HepG2 (cell line): ENCODE data around the gene POLR1F. TPM values are rescaled to one million over a fixed set of nuclear protein-coding genes. Genes with fewer than 3 reads are reported as not detected.

Source experiments
- ATAC-seq: fragments of 200-7000 bp; cut with Tn5 transposase; 3 replicates; pipeline ENCODE4 v1.9.1; 2020; ENCODE audit warnings: mild to moderate bottlenecking, moderate library complexity
- BruUV-seq: library from RNA; stranded (reverse); fragments of 400-500 nt; replicated peaks from 2 replicates; lab custom pipeline; 2021; lab: Mats Ljungman, UMichigan
- CTCF ChIA-PET: fragments of 300-600 bp; formaldehyde crosslinking; extraction: SDS; loops from one replicate; lab custom pipeline; 2021; ENCODE audit warnings: low total read pairs, inconsistent platforms, low intra/inter-chr PET ratio; lab: Yijun Ruan, JAX
- POLR2A ChIA-PET: fragments of 350-600 bp; sonication (Branson Sonifier 250); formaldehyde crosslinking; loops from one replicate; lab custom pipeline; 2020; ENCODE audit warnings: antibody characterized with exemption, inconsistent platforms; lab: Yijun Ruan, JAX
- DNase-seq: peaks from one replicate; pipeline ENCODE4 v3.0.0-alpha.2; 2015; ENCODE audit warnings: low spot score
- FAIRE-seq: peaks from 3 replicates; lab custom pipeline; 2011; peaks lifted over from hg19 to GRCh38; lab: Jason Lieb, UNC
- H2AFZ ChIP-seq: one replicate; pipeline ENCODE4 v1.6.1; 2011; ENCODE audit warnings: low read length, inconsistent platforms
- H3K27ac ChIP-seq: fragments of 300-600 bp; 3 replicates; pipeline ENCODE4 v1.8.0; 2011; ENCODE audit warnings: mixed run types, mild to moderate bottlenecking, mixed read lengths, low read length, inconsistent platforms; ENCODE audit not compliant: insufficient read depth; ENCODE audit errors: extremely low read length
- H3K27me3 ChIP-seq, 2 experiments: fragments of 200-600 bp in 1 of 2; 2 replicates in 1 of 2; 3 replicates in 1 of 2; pipeline versions ENCODE4 v1.6.0 to v1.8.0; 2011; ENCODE audit warnings: low read length in 2 of 2, mild to moderate bottlenecking in 2 of 2, moderate library complexity in 2 of 2, inconsistent platforms in 1 of 2; ENCODE audit not compliant: insufficient read depth in 2 of 2, control insufficient read depth in 1 of 2
- H3K36me3 ChIP-seq, 2 experiments: fragments of 200-600 bp in 1 of 2; replicated peaks in 1 of 2; 2 replicates in 1 of 2; 3 replicates in 1 of 2; pipeline versions ENCODE4 v1.5.1 to v1.8.0; 2011; ENCODE audit warnings: low read length in 2 of 2, inconsistent platforms in 1 of 2; ENCODE audit not compliant: insufficient read depth in 2 of 2, control insufficient read depth in 1 of 2
- H3K4me1 ChIP-seq: 2 replicates; pipeline ENCODE4 v1.5.1; 2012; ENCODE audit warnings: low read length, inconsistent platforms; ENCODE audit not compliant: insufficient read depth
- H3K4me2 ChIP-seq: 2 replicates; pipeline ENCODE4 v1.6.0; 2011; ENCODE audit warnings: low read depth, low read length, inconsistent platforms
- H3K4me3 ChIP-seq, 3 experiments: fragments of 200-600 bp in 1 of 3; sonication (generic), shearing (Covaris generic) in 1 of 3; replicated peaks in 1 of 3; 2 replicates each; pipeline ENCODE4 v1.5.1; 2011 to 2016; ENCODE audit warnings: low read length in 3 of 3, inconsistent platforms in 2 of 3, low read depth in 2 of 3, mild to moderate bottlenecking in 2 of 3, control low read depth in 1 of 3, mixed read lengths in 1 of 3; ENCODE audit not compliant: insufficient read depth in 1 of 3
- H3K79me2 ChIP-seq: one replicate; pipeline ENCODE4 v1.6.1; 2011; ENCODE audit warnings: low read length, inconsistent platforms; ENCODE audit not compliant: insufficient read depth
- H3K9ac ChIP-seq: 2 replicates; pipeline ENCODE4 v1.6.0; 2011; ENCODE audit warnings: mild to moderate bottlenecking, low read depth, low read length, inconsistent platforms; ENCODE audit not compliant: insufficient read depth
- H3K9me3 ChIP-seq: 2 replicates; pipeline ENCODE4 v1.5.1; 2012; ENCODE audit warnings: mild to moderate bottlenecking, low read length
- H4K20me1 ChIP-seq: 2 replicates; pipeline ENCODE4 v1.6.0; 2011; ENCODE audit warnings: inconsistent platforms, mild to moderate bottlenecking, low read length, moderate library complexity; ENCODE audit not compliant: insufficient read depth
- SIN3B ChIP-seq: fragments of 150-350 bp; IDR thresholded peaks from 2 replicates; pipeline ENCODE4 v1.6.1; 2014; ENCODE audit warnings: low read length
- ZNF143 ChIP-seq: sonication (generic); formaldehyde crosslinking; IDR thresholded peaks from 2 replicates; pipeline ENCODE4 v1.4.0; 2020; ENCODE audit warnings: missing genetic modification reagents
- ZNF274 ChIP-seq: sonication (generic); formaldehyde crosslinking; IDR thresholded peaks from 2 replicates; pipeline ENCODE4 v1.5.1; 2020; ENCODE audit warnings: mild to moderate bottlenecking, missing genetic modification reagents
- ZSCAN30 ChIP-seq: sonication (generic); formaldehyde crosslinking; IDR thresholded peaks from 2 replicates; pipeline ENCODE4 v1.5.0; 2020; ENCODE audit warnings: mild to moderate bottlenecking, missing genetic modification reagents
- WGBS: methylation state at CpG from one replicate; pipeline ENCODE4 v1.1.6; 2017; ENCODE audit warnings: low lambda C conversion rate; 5-methylcytosine and 5-hydroxymethylcytosine counted together
- in situ Hi-C: cut with HindIII; loops from 2 replicates; pipeline ENCODE4 v1.10.0; 2017; ENCODE audit warnings: low pct_unique_long_range_greater_than_20kb; ENCODE audit not compliant: extremely low pct_ligation_motif_present
- intact Hi-C: fragments of 100-400 bp; cut with micrococcal nuclease; formaldehyde crosslinking; loops from one replicate; pipeline ENCODE4 v1.10.0; 2022; ENCODE audit not compliant: unreplicated experiment
- polyA plus RNA-seq, 8 experiments: library from polyadenylated mRNA; depleted of rRNA in 3 of 8; stranded (reverse) in 7 of 8; unstranded in 1 of 8; fragments of >200 nt; fragmentation: Illumina TruSeq in 4 of 8; extraction: Trizol in 4 of 8; gene quantifications; 2 replicates each; pipeline versions ENCODE4 v1.2.1 to v1.2.3, GENCODE V29; 2011 to 2016; ENCODE audit warnings: low read depth in 4 of 8, missing spikeins in 1 of 8, mixed read lengths in 1 of 8; ENCODE audit not compliant: insufficient read depth in 1 of 8
- total RNA-seq, 5 experiments: library from RNA; depleted of rRNA; stranded (reverse); fragments of >200 nt; fragmentation: Illumina TruSeq; extraction: Trizol; gene quantifications; 2 replicates each; pipeline ENCODE4 v1.2.3, GENCODE V29; 2016; ENCODE audit warnings: low read depth in 1 of 5
- TF ChIP-seq, protein P1 (sequence below): sonication (generic); formaldehyde crosslinking; IDR thresholded peaks from 2 replicates; pipeline ENCODE4 v1.4.0; 2020; ENCODE audit warnings: mild to moderate bottlenecking, missing genetic modification reagents
- TF ChIP-seq, protein P2 (sequence below): sonication (generic); formaldehyde crosslinking; IDR thresholded peaks from 2 replicates; pipeline ENCODE4 v1.5.1; 2020; ENCODE audit warnings: missing genetic modification reagents, mild to moderate bottlenecking, borderline replicate concordance
- TF ChIP-seq, protein P3 (sequence below), 2 experiments: sonication (generic) in 1 of 2; formaldehyde crosslinking in 1 of 2; IDR thresholded peaks; 2 replicates each; pipeline versions ENCODE4 v1.4.0 to v1.6.1; 2018 to 2020; ENCODE audit warnings: missing genetic modification reagents in 2 of 2, borderline replicate concordance in 1 of 2, low read depth in 1 of 2, mild to moderate bottlenecking in 1 of 2, missing biosample characterization in 1 of 2
- TF ChIP-seq, protein P4 (sequence below): sonication (generic); formaldehyde crosslinking; IDR thresholded peaks from 2 replicates; pipeline ENCODE4 v1.9.0; 2022; ENCODE audit warnings: missing genetic modification reagents, mild to moderate bottlenecking, borderline replicate concordance

POLR1F gene
- total and polyA plus RNA-seq, 2 of the 13 experiments (the other 11 are each of a cell fraction or from before 2014, with no cell fraction given), result 8.0 to 14.9 TPM

DNA sequence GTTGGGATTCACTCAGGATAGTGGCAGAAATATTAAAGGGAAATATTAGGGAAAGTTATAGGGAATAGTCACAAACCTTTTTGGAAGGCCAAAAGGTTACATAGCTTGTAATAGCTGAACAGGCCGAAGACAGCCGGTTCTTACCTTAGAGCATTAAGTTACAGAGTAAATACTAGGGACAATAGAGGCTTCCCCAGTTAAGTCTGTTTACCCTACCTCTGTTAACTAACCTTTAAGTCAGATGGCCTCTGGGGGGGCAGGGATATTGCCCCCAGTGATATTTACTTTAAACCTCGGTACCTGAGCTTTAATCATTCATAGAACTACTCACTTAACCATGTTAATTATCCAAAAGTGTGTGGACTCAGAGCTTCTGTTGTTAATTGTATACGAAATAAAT lies 7.4 kb downstream of the POLR1F start (continued):
- TF ChIP-seq, protein P1, sequence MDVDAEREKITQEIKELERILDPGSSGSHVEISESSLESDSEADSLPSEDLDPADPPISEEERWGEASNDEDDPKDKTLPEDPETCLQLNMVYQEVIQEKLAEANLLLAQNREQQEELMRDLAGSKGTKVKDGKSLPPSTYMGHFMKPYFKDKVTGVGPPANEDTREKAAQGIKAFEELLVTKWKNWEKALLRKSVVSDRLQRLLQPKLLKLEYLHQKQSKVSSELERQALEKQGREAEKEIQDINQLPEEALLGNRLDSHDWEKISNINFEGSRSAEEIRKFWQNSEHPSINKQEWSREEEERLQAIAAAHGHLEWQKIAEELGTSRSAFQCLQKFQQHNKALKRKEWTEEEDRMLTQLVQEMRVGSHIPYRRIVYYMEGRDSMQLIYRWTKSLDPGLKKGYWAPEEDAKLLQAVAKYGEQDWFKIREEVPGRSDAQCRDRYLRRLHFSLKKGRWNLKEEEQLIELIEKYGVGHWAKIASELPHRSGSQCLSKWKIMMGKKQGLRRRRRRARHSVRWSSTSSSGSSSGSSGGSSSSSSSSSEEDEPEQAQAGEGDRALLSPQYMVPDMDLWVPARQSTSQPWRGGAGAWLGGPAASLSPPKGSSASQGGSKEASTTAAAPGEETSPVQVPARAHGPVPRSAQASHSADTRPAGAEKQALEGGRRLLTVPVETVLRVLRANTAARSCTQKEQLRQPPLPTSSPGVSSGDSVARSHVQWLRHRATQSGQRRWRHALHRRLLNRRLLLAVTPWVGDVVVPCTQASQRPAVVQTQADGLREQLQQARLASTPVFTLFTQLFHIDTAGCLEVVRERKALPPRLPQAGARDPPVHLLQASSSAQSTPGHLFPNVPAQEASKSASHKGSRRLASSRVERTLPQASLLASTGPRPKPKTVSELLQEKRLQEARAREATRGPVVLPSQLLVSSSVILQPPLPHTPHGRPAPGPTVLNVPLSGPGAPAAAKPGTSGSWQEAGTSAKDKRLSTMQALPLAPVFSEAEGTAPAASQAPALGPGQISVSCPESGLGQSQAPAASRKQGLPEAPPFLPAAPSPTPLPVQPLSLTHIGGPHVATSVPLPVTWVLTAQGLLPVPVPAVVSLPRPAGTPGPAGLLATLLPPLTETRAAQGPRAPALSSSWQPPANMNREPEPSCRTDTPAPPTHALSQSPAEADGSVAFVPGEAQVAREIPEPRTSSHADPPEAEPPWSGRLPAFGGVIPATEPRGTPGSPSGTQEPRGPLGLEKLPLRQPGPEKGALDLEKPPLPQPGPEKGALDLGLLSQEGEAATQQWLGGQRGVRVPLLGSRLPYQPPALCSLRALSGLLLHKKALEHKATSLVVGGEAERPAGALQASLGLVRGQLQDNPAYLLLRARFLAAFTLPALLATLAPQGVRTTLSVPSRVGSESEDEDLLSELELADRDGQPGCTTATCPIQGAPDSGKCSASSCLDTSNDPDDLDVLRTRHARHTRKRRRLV (CRISPR knock-in tag), result no peak
- no peak for TF ChIP-seq ZSCAN30
- no peak for TF ChIP-seq SIN3B
- TF ChIP-seq, all 625 proteins: peak for 5

DNA sequence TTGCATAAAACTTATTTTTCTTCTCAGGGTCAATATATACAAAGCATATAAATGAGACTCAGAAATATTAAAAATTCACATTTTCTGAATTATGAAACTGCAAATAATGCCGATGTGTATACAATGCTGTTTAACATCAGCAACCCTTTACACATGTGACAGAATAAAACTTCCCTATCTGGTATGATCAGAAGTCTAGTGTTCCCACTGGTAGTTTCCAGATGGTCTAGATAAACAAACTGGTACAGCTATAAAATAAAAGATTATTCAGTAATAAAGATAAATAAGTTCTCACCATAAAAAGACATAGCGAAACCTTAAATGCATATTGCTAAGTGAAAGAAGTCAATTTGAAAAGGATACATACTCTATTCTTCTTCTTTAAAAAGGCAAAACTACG lies 7.9 kb downstream of the POLR1F start:
- Histone ChIP-seq H3K27ac (no peak overlapping the region), H3K4me3 (no peak overlapping the region), H3K79me2 (peaks cover 14% of the 10 kb centered on the region), H3K4me1 (peaks cover 16% of the 10 kb centered on the region)
- no TSS peak for BruUV-seq
- POLR2A ChIA-PET, result interaction anchor here (1.4 kb wide), 1 partner anchor 8 kb away, joined by 4 read pairs; the partner anchor contains the start of gene POLR1F
- TF ChIP-seq, protein P2, sequence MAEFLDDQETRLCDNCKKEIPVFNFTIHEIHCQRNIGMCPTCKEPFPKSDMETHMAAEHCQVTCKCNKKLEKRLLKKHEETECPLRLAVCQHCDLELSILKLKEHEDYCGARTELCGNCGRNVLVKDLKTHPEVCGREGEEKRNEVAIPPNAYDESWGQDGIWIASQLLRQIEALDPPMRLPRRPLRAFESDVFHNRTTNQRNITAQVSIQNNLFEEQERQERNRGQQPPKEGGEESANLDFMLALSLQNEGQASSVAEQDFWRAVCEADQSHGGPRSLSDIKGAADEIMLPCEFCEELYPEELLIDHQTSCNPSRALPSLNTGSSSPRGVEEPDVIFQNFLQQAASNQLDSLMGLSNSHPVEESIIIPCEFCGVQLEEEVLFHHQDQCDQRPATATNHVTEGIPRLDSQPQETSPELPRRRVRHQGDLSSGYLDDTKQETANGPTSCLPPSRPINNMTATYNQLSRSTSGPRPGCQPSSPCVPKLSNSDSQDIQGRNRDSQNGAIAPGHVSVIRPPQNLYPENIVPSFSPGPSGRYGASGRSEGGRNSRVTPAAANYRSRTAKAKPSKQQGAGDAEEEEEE (CRISPR knock-in tag), result no peak
- TF ChIP-seq, protein P3, sequence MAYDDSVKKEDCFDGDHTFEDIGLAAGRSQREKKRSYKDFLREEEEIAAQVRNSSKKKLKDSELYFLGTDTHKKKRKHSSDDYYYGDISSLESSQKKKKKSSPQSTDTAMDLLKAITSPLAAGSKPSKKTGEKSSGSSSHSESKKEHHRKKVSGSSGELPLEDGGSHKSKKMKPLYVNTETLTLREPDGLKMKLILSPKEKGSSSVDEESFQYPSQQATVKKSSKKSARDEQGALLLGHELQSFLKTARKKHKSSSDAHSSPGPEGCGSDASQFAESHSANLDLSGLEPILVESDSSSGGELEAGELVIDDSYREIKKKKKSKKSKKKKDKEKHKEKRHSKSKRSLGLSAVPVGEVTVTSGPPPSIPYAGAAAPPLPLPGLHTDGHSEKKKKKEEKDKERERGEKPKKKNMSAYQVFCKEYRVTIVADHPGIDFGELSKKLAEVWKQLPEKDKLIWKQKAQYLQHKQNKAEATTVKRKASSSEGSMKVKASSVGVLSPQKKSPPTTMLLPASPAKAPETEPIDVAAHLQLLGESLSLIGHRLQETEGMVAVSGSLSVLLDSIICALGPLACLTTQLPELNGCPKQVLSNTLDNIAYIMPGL (CRISPR knock-in tag; IDR thresholded peaks at IDR 0.05; ENCODE audit: borderline replicate concordance in 1 of 2, low read depth in 1 of 2), result no peak
- no peak for TF ChIP-seq ZNF274 (CRISPR knock-in tag)
- TF ChIP-seq ZNF143 (CRISPR knock-in tag), result no peak
- TF ChIP-seq, protein P4, sequence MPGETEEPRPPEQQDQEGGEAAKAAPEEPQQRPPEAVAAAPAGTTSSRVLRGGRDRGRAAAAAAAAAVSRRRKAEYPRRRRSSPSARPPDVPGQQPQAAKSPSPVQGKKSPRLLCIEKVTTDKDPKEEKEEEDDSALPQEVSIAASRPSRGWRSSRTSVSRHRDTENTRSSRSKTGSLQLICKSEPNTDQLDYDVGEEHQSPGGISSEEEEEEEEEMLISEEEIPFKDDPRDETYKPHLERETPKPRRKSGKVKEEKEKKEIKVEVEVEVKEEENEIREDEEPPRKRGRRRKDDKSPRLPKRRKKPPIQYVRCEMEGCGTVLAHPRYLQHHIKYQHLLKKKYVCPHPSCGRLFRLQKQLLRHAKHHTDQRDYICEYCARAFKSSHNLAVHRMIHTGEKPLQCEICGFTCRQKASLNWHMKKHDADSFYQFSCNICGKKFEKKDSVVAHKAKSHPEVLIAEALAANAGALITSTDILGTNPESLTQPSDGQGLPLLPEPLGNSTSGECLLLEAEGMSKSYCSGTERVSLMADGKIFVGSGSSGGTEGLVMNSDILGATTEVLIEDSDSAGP (CRISPR knock-in tag), result no peak
- TF ChIP-seq, all 625 proteins: peak for 0
- no peak overlapping the region for H3K9ac ChIP-seq
- no peak overlapping the region for H2AFZ ChIP-seq
- peaks cover 3 to 20% of the 10 kb centered on the region in 2 experiments; a peak in 3 of 5 replicates for H3K36me3 ChIP-seq
- CTCF ChIA-PET, result no interaction called here
- intact Hi-C loops (no loop called here), in situ Hi-C loops (no loop called here)
- no peak for DNase-seq
- FAIRE-seq, result no peak
- ATAC-seq, result no peak
- WGBS, result 98% methylated on average over 3 of the region's 3 CpGs
- H3K4me2 ChIP-seq, result no peak overlapping the region
- H3K9me3 ChIP-seq, result no peaks in the 10 kb centered on the region
- H4K20me1 ChIP-seq, result no peaks in the 10 kb centered on the region
- no peaks in the 10 kb centered on the region for H3K27me3 ChIP-seq
